Measurements from ENCODE around the gene HS3ST5. TPM values are rescaled to one million over a fixed set of nuclear protein-coding genes. Genes with fewer than 3 reads are reported as not detected.

HS3ST5 gene
- total RNA-seq, 1 experiment from 2014 or later, result 0.09 TPM

GRCh38 chr6:114087496-114087895 lies 255.3 kb downstream of the HS3ST5 start:
- Histone ChIP-seq H3K4me2 (no peak overlapping the region), H3K27ac (no peak overlapping the region), H3K27me3 (ENCODE audit: insufficient read depth, low read depth) (no peaks in the 10 kb centered on the region), H3F3A (ENCODE audit: insufficient read depth, low read depth) (no peaks in the 10 kb centered on the region), H3K4me1 (replicated peaks; ENCODE audit: insufficient read depth) (no peaks in the 10 kb centered on the region), H2AFZ (no peak overlapping the region), H3K36me3 (ENCODE audit: low read depth) (no peaks in the 10 kb centered on the region), H3K9me2 (ENCODE audit: insufficient read depth) (no peaks in the 10 kb centered on the region), H3K79me2 (ENCODE audit: low read depth) (no peaks in the 10 kb centered on the region), H4K20me1 (ENCODE audit: insufficient read depth) (no peaks in the 10 kb centered on the region), H3K9me3 (ENCODE audit: insufficient read depth, low read depth) (no peaks in the 10 kb centered on the region), H3K4me3 (no peak overlapping the region)
- TF ChIP-seq CTCF (conservative IDR thresholded peaks at IDR 0.05) (no peak), EZH2 (IDR thresholded peaks at IDR 0.05; ENCODE audit: low read depth) (no peak)
- ChIA-PET POLR2A (ENCODE audit: unreplicated experiment) (no interaction called here), CTCF (no interaction called here)
- intact Hi-C loops (cut with micrococcal nuclease; ENCODE audit: unreplicated experiment), result no loop called here
- DNase-seq, result no peak
- no TSS peak for BruUV-seq (replicated peaks)

GRCh38 chr6:114085211-114085610 lies 257.6 kb downstream of the HS3ST5 start:
- no peak for TF ChIP-seq CTCF (conservative IDR thresholded peaks at IDR 0.05)
- no peak for TF ChIP-seq EZH2 (IDR thresholded peaks at IDR 0.05; ENCODE audit: low read depth)
- DNase-seq, result no peak
- Histone ChIP-seq H3K27ac (no peak overlapping the region), H3F3A (ENCODE audit: insufficient read depth, low read depth) (no peaks in the 10 kb centered on the region), H3K27me3 (ENCODE audit: insufficient read depth, low read depth) (no peaks in the 10 kb centered on the region), H2AFZ (no peak overlapping the region), H3K79me2 (ENCODE audit: low read depth) (no peaks in the 10 kb centered on the region), H3K4me2 (no peak overlapping the region), H3K36me3 (ENCODE audit: low read depth) (no peaks in the 10 kb centered on the region), H4K20me1 (ENCODE audit: insufficient read depth) (no peaks in the 10 kb centered on the region), H3K9me3 (ENCODE audit: insufficient read depth, low read depth) (no peaks in the 10 kb centered on the region), H3K4me1 (replicated peaks; ENCODE audit: insufficient read depth) (no peaks in the 10 kb centered on the region), H3K9me2 (ENCODE audit: insufficient read depth) (no peaks in the 10 kb centered on the region), H3K4me3 (no peak overlapping the region)
- intact Hi-C loops (cut with micrococcal nuclease; ENCODE audit: unreplicated experiment), result no loop called here
- ChIA-PET POLR2A (ENCODE audit: unreplicated experiment) (no interaction called here), CTCF (interaction anchor here (0.7 kb wide), 1 partner anchor 8 kb away, joined by 6 read pairs; no protein-coding TSS in a partner anchor)
- BruUV-seq (replicated peaks), result no TSS peak

GRCh38 chr6:114084327-114084890 lies 258.4 kb downstream of the HS3ST5 start:
- H3K36me3 ChIP-seq (ENCODE audit: low read depth), result no peaks in the 10 kb centered on the region
- no peak overlapping the region for H2AFZ ChIP-seq
- H3K9me3 ChIP-seq (ENCODE audit: insufficient read depth, low read depth), result no peaks in the 10 kb centered on the region
- H3K4me1 ChIP-seq (replicated peaks; ENCODE audit: insufficient read depth), result no peaks in the 10 kb centered on the region
- no peak overlapping the region for H3K4me3 ChIP-seq
- no peaks in the 10 kb centered on the region for H3K79me2 ChIP-seq (ENCODE audit: low read depth)
- ChIA-PET POLR2A (ENCODE audit: unreplicated experiment) (no interaction called here), CTCF (no interaction called here)
- no peaks in the 10 kb centered on the region for H3F3A ChIP-seq (ENCODE audit: insufficient read depth, low read depth)
- intact Hi-C loops (cut with micrococcal nuclease; ENCODE audit: unreplicated experiment), result no loop called here
- TF ChIP-seq CTCF (conservative IDR thresholded peaks at IDR 0.05), result no peak
- TF ChIP-seq EZH2 (IDR thresholded peaks at IDR 0.05; ENCODE audit: low read depth), result no peak
- no TSS peak for BruUV-seq (replicated peaks)
- no peaks in the 10 kb centered on the region for H3K9me2 ChIP-seq (ENCODE audit: insufficient read depth)
- no peak overlapping the region for H3K4me2 ChIP-seq
- H3K27ac ChIP-seq, result no peak overlapping the region
- H4K20me1 ChIP-seq (ENCODE audit: insufficient read depth), result no peaks in the 10 kb centered on the region
- H3K27me3 ChIP-seq (ENCODE audit: insufficient read depth, low read depth), result no peaks in the 10 kb centered on the region
- no peak for DNase-seq

Measured in PC-9 (cell line).